Measurements from ENCODE around the gene RHOBTB1. TPM values are rescaled to one million over a fixed set of nuclear protein-coding genes. Genes with fewer than 3 reads are reported as not detected.

RHOBTB1 gene
- polyA plus RNA-seq, 3 donors, result 74.7 to 95.5 (median 82.9) TPM

DNA sequence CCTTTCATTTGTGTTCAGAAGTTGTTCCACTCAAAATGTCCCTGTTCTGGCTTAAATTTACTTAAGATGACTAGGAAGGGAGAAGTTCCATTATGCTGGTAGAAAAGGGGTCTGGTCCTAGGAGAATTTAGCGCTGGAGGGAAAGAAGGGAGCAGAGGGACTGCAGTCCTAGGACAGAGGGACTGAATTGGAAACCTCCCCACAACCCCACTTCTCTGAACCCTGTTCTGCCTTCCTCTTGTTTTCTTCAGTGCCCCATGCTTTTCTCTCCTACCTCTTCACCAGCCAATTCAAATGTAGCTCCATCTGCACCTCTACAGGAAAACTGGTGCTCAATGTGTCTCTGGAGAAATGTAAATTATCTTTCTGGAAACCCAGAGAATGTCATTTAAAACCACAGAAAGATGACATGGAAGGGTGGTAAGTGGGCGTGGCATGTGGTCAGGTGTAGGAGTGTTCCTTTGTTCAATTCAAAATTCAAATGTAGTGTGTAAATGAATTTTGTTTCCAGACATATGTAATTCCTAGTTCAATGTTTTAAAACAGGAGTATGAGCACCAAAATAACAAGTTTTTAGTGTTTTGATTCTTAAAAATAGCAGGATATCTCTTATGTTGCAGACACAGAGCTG lies 24.0 kb upstream of the RHOBTB1 start:
- no peak for DNase-seq

DNA sequence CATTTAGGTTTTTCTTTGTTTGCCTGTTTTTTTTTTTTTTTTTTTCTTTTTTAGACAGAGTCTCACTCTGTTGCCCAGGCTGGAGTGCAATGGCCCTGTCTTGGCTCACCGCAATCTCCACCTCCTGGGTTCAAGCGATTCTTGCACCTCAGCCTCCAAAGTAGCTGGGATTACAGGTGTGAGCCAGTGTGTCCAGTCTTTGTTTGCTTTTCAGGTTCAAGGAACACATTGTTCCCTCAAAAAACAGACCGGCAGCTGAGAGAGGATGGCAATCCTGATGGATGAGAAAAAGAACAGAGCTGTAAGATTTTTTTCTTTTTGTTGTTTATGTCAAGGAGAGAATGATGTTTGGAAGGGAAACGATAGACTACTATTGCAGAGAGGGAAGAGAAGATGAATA lies 23.3 kb upstream of the RHOBTB1 start:
- no peak for DNase-seq

DNA sequence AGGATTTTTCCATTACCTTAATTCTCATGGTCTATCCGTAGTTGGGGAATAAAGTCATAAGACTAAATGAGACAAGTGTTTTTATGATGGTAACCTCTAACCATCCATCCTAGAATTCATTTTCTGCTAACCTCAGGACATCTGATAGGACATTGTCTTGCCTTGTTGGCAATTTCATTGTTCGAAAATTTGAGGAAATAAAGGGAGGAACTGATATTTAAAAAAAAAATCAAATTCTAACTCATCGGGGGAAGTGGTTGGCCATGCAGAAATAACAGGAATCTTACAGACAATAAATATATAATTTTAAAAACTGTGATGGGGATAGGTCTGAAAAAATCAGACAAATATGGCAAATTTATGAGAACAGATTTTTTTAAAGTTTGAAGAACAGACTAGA lies 21.7 kb upstream of the RHOBTB1 start:
- no peak for DNase-seq

DNA sequence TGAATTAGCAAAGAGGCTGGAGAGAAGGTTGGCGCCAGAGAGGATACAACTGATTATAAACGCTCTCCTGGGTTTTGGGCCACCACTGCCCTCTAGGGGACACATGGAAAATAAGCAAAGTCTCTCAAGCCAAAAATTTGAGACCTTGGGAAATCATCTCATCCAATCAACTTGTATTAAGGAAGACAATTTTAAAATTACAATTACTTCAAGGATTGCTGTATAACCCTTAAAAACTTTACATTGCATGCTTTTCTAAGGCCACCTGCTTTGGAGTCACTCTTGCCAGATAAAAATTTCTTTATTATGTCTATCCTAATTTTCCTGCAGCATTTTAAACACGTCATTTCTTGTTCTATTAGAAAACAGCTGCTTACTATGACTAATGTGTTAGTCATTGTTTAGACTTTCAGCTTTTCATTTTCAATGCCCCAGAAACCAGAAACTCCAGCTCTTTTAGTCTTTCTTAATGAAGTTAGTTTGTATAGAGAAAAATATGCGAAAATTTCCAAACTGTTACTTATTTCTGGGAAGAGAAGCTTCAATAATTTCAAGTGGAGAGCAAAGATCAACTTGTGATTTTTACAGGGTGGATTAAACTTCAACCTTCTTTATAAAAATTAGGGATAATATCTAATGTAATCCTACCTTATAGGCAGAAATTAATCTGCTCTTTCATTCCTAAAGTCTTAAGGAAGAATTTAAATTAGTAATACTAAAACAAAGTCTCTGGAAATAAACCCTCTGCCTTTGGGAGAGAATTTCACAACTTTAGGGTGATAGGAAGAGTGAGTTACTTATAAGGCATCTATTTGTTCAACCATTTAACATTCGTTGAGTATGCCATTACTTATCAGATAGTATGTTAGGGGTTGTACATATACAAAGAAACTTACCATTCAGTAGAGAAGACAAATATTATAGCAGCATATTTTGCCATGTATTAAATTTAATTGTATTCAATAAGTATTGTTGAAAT lies 20.6 kb upstream of the RHOBTB1 start:
- DNase-seq, result peak; percentile 74

DNA sequence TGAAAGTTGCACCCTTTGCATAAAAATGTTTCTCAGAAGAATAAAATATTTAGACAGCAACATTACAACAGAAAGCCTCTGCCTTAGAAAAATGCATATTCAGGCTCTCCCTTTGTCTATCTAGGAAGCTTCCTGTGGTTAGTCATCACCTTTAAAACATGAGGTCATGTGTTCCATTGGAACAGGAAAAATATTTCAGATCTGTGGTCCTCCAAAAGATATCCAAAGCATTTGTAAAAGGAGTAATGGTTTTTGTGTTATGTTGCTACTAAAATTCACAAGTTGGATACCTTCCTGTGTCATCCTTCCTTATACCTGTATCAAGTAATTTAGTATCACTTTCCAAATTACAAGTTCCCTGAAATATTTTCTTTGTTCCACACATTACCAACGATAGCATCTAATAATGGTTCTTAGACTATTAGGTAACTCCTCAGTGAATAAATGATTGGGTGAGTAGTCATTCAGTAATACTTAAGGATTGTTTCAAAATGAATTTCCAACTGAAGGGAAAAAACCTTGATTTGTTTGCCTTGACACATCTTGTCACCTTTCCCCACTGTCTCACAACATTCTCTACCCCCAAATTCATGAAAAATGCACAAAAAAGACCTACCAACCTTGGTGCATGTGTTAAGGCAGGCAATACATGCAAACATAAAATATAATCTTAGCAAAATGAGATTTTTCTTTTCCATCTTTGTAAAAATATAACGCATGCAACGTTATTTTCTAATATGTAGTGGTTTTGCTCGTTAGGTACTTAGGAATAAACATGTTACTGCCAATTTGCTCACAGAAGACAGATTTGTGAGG lies 19.7 kb upstream of the RHOBTB1 start:
- no peak for DNase-seq

DNA sequence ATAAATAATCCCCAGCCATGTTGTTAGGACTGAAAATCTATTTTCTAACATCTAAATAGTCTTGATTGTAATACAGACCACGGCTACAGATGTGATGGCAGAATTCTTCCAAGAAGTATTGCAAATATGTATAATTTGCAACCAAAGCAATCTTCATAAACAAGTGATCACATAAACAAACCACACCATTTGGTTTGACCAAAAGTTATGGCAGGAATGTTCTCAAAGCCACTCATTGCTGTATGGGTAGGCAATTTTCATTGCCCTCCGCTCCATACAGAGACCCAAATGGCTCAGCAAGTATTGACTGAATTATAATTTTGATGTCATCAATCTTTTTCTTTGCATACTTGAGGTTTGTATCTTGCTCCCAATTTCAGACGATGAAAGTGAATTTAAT lies 19.0 kb upstream of the RHOBTB1 start:
- DNase-seq, result no peak

DNA sequence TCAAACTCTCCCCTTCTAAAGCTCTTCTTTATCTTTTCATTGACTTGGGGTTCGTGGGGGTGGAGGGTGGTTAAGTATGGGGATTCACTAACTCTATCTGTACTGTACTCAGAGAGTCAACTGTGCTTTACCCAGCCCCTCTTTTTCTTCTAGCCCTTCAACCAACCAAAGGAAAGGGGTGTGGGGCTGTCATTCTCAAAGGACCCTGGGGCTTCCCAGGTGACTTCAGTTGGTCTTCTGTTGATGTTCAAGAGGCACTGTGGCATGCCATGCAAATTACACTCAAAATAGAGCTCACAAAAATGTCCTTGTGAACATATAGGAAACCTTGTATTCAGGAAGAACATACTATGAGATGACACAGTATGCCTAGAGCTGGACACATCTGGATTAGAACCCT lies 16.9 kb upstream of the RHOBTB1 start:
- no peak for DNase-seq

DNA sequence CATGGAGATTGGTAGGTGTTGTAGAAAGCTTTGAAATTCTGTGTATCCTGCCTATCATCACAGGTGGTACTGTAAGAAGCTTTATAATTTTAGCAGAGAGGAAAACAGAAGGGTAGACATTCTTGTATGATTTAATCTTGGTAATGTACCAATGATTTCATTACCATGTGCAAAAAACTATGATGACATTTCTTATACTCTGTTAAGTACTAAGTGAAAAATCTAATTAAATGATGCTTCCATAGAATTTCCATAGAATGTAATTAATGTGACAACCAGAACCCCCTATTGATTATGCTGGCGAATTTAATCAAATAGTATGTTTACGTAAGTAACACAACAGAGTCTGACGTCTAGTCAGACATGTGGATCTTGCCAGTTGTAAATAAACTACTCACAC lies 16.0 kb upstream of the RHOBTB1 start:
- no peak for DNase-seq

DNA sequence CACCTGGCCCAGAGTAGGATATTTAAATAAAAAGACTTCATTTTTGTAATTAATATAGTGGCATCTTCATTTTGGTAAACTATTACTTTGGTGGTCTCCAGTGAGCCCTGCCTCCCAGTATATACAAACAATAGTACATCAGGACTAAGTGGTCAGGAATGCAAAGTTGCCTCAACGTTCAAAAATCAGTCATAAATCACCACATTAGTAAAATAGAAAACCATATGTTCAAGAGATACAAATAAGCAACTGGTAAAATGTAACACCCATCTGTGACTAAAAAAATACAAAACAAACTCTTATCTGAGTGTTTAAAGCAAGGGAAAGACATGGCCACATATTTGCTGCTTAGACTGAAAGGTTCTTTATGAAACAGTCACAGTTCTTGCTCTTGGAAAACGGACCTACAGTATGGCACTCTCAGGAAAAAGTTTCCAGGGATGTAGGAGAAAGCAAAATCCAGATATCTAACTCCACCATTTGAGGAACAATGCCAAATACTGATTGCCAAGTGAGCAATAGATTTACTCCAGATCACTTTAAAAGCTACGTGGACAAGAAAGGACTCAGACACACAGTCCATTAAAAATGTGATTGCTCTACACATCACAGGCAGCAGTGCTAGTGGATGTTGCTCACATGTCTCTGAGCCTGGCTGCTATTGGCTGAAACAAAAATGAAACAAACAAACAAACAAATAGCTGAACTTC lies 15.1 kb upstream of the RHOBTB1 start:
- DNase-seq, result no peak

DNA sequence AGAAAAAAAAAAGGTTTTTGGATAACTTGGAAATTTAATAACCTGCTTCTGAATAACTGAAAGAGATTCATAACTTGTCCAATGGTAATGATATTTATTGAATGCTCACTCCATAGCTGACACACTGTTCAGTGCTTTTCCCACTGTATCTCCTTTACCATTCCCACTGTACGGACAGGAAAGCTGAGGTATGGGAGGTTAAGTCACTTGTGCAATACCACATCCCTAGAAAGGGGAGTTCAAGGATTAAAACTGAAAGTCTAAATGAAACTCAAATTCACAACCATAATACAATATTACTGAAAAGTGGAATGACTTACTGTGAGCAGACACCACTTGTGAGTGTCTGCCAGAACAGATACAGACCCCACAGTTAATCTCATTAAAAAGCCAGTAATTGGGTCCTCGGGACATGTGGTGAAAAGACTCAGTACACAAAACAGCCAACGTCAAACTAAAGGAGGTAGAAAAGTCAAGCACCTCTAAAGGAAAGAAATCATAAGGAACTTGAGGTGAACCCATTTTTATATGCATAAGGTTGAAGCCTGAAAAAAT lies 13.8 kb upstream of the RHOBTB1 start:
- DNase-seq, result no peak

DNA sequence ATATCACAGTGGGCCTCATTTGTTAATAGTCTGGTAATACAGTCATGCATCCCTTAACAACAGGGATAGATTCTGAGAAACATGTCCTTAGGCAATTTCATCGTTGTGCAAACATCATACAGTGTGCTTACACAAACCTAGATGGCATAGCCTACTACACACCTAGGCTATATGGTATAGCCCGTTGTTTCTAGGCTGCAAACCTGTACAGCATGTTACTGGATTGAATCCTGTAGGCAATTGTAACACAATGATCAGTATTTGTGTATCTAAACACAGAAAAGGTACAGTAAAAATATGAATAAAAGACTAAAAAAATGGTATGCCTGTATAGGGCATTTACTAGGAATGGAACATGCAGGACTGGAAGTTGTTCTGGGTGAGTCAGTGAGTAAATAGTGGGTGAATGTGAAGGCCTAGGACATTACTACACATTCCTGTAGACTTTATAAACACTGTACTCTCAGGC lies 12.0 kb upstream of the RHOBTB1 start:
- no peak for DNase-seq

DNA sequence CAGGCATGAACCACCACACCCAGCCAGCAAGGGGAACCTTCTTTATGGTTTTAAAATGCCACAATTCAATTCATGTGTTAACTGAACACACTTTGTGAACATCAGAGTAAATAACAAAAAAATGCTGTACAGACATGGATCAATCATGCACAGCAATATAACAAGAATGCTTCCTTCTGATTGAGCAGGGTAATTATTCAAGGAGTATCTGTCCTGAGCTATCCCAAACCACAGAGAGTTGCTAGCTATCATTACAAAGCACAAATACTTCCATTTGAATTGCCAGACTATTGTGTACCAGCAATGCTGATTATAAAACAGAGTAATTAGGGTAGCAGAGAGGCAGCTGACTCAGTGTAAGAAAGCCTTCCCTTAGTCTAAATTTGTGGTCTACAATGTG lies 11.3 kb upstream of the RHOBTB1 start:
- DNase-seq, result no peak

DNA sequence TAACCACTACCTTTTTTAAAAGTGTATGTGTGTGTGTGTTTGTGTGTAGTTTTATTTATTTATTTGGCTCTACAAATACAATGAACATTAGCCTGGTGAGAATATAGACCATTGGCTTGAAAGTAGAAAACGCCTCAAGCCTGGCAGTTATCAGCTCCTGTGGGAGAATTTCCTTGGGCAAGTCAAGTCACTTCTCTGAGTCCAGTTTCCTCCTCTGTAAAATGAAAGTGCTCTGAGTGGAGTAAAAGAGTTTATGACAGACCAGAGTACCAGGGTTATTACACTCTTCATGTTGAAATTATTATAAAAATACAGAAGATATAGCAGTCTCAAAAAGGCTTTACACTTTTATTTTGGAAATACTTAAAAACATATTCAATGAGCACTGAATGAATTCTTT lies 10.1 kb upstream of the RHOBTB1 start:
- no peak for DNase-seq

DNA sequence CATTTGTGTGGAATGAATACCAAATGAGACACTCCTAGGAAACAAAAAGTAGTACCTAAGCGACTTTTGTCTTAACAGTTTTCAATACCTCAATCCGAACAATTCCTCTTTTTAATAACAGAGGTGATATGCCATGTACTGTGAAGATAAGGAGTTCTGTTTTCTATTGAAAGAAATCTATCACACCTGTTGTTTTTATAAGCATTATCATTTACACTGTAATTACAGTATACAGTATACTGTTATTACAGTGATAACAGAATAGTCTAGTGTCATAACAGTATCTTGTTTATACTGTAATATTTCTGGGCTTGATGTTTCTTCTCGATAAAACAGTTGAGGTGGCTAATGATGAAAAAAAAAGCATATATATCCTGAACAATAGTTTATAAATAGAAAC lies 9.4 kb upstream of the RHOBTB1 start:
- DNase-seq, result no peak

DNA sequence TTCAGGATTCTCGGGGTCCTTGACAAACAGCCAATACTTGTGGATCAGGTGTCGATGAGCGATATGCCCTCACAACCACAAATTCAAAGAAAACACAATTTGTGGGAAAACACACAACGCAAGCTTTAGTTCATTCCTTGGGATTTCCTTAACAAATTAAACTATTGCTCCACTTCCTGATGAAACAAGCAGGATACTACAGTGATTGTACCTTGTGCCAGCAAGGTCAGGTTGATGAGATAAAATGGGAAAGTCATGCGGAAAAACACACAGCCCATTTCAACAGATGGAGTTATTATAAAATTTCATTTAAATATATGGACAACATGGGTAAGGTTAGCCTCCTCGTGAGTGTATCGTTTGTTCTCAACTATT lies 8.8 kb upstream of the RHOBTB1 start:
- DNase-seq, result no peak

DNA sequence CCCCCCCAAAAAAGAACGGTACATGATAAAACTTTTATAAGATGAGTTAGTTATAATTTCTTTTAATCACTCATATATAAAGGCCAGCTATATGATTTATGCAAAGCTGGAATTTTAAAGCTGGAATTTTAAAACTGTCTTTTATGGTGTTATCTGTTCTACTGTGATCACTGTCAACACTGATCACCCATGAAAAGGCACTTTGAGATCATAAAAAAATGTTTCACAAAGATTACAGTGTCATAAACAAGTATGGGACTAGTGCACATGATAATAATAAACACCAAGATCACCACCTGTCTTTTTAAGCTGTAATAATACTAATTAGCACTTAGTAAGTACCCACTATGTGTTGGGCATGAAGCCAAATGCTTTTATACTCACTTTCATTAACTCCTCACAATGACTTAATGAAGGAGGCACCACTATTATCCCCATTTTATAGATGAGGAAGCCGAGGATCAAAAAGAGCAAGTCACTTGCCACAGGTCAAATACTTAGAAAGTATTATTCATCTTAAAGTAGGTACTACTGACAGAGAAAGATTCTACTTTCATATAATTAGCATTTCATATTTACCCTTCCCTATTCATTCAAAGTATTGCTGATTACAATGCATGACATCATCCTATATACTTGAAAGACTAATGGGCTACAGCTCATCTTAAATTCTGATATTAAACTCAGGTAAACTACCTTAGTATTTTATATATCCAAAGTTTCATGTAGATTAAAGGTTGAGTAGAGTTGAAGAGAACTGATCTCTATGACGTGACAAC lies 8.3 kb upstream of the RHOBTB1 start:
- no peak for DNase-seq

DNA sequence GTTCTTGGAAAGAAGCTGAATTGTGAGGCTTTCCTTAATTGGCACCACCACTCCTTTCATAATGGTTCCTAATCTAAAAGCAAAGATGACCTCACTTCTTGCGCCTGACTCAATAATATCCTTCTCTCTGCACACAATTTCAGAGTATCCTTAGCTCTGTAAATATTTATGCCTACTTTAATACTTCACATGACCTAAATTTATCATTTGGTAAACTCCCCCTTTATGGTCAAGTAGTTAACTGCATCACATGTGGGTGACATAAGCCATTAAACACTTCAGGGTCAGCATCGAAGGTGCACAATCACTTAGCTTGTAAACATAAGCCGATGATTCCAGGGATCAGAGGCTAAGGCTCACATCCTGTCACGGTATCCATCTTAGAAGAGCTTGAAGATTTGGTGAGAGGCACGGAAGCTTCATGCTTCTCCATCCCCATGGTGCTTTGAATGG lies 7.3 kb upstream of the RHOBTB1 start:
- no peak for DNase-seq

DNA sequence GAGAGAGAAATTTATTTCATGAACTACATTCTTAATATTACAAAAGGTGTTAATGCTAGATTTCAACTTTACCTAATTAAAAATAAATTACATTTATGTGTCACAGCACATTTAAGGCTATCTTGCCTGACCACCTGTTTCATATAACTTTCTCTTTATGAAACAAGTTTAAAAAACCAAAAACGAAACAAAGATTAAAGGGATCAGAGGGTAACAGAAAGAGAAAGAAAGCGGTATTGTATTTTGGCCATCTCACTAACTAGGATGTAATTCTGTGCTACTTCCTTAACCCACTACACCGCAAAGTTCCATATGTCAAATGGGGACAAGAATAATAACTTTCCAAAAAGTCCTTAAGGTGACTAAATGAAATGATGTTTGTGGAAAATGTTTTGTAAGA lies 6.3 kb upstream of the RHOBTB1 start:
- DNase-seq, result no peak

DNA sequence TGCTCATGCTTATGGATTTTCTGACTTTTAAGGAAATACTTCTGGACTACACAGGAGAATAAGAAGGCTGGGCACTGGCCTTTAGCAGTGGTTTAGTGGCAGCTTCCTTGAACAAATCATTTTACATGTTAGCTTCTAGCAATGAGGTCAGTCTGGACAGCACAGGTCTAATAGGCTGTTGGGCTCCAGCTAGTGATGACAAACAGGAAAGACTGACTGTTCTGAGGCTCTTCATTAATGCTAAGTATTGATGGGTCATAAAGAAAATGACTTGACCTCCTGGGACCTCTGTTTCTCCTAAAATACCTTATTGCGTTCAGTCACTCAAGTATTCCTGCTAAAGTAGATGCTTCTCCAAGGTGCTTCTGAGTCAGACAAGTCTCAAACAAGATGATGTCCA lies 4.9 kb upstream of the RHOBTB1 start:
- no peak for DNase-seq

DNA sequence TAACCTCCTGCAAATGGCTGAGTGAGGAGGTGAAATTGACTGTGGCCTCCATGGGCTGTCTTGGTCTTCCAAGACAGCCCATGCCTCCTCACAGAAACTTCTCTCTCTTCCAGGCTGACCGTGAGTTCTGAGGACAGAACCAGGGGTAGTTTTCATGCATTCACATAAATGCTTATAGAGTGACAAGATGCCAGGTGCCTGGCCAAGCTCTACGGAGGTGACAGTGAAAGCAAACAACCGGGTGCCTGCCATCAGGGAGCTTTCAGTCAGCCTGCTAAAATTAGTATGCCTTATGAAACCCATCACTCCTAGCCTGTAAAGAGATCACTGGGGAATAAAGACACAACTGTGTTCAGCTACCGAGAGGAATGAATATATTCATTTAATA lies 919 bp upstream of the RHOBTB1 start:
- no peak for DNase-seq

Measured in renal pelvis (tissue), 4 donors.